Urothelium cell line (cell line): ENCODE results near the gene ZNF814.
A peak's percentile ranks its signal among the peaks of the same experiment; 100 is the strongest.
"Not testable (repeated sequence)": the region's sequence is repeated elsewhere in the genome, so short reads cannot be mapped to it uniquely, and the experiment has no call there.

Source experiments
- DNase-seq: peaks from one replicate; pipeline ENCODE4 v3.0.0; 2011; ENCODE audit warnings: low spot score, mixed read lengths
- FAIRE-seq: peaks from 2 replicates; lab custom pipeline; 2011; peaks lifted over from hg19 to GRCh38; lab: Jason Lieb, UNC

Gene ZNF814

DNA sequence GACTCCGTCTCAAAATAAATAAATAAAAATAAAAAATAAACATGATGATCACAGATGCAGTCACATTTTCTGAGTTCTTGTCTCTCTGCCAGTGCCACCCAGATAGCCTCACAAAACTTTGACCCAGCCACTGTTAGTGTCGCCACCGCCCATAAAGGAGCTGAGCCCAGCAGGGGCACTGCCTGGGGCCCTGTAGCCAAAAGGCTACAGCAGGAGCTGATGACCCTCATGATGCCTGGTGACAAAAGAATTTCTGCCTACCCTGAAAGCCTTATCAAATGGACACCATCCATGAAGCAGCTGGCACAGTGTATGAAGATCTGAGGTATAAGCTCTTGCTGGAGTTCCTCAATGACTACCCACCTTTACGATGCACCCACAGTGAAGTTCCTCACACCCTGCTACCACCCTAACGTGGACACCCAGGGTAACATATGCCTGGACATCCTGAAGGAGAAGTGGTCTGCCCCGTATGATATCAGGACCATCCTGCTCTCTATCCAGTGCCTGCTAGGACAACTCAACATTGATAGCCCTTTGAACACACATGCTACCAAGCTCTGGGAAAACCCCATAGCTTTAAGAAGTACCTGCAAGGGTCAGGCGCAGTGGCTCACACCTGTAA lies 20.9 kb downstream of the ZNF814 start:
- DNase-seq (no peak), FAIRE-seq (no peak)

DNA sequence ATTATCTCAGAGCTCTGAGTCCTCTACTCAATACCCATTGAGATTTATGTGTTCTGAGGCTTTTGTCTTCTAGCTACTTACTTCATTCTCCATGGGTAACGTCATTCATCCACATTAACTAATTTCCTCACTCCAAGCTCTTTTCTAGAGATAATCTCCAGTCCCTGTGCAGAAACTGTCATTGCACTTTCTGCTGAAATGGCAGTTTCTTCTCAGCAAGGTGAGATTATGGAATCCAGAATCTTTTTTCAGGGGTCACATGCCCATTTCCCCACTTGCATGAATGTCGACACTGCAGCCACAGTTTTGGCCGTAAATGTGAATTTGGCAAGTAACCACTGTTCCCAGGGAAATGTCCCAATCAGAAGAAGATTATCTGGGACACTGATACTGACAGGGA lies 26.5 kb downstream of the ZNF814 start:
- not testable (repeated sequence) for DNase-seq, FAIRE-seq

DNA sequence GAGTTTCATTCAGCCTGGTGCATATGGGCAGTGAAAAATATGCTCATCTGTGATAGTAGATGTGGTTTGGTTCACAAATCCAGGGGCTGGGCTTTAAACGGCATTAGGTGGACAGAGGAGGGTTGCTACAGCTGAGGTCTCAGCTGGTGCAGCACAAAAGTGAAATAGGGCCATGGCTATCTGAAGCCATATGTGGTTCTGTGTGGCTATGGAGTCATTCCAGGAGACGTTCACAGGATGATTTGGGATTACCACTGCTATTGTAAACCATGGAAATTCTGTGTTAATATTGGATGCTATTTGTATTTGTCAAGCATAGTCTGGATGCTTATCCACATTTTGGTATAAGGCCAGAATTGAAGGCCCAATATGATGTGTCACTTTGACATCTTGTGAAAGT lies 34.7 kb downstream of the ZNF814 start:
- FAIRE-seq, DNase-seq: not testable (repeated sequence)

DNA sequence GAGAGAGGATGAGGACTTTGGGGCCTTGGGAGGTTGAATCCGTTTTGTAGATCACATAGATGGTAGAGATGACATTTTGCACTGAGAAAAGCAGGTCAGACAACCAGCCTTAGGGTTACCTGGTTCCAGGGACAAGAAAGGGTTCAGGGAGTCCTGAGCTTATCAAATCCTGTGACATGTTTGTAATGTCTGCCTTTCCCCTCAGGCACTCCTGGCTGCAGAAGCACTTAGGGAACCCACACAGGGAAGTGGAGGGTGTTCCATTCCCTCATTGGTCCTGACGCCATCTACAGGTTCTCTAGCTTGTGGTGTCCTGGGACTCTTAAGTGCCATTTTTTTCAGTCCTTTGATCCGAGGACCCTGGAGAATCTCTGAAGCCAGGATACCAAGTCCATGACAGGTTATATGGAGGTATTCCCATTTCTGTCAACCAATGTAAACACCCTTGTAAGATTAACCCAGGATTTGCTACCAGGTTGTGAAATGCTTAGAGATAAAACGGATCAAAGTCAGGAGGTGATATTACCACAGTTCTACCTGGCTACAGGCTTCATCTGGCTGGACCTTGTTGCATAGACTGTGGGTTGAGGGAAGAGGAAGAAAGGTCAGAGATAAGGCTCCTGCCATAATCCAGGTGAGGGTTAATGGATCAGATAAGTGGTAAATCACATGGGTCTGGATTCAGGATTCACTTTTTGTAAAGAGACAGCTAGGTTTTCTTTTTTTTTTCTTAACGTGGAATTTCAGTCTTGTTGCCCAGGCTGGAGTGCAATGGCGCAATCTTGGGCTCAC lies 36.8 kb downstream of the ZNF814 start:
- not testable (repeated sequence) for FAIRE-seq, DNase-seq

DNA sequence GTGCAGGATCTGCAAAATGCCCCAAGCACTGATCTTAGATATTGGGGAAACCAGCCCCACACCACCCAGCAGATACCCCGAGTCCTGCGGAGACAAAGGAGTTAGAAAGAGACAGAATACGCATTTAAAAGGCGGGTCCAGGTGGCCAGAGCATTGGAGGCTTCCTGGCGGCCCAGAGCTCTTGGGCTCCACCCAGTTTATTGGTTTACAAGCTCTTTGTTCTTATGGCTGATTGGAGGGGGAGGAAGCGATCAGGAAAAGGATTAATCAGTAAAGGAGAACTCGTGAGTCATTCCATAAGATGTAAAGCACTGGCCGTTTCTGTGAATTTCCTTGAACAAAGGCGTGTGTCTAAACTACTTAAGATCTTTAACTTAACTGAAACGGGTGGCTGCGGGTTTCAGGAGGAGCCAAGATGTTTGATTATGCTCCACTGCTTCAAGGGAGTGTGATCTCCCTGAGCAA lies 38.3 kb downstream of the ZNF814 start:
- FAIRE-seq (no peak), DNase-seq (peak; percentile 24)

DNA sequence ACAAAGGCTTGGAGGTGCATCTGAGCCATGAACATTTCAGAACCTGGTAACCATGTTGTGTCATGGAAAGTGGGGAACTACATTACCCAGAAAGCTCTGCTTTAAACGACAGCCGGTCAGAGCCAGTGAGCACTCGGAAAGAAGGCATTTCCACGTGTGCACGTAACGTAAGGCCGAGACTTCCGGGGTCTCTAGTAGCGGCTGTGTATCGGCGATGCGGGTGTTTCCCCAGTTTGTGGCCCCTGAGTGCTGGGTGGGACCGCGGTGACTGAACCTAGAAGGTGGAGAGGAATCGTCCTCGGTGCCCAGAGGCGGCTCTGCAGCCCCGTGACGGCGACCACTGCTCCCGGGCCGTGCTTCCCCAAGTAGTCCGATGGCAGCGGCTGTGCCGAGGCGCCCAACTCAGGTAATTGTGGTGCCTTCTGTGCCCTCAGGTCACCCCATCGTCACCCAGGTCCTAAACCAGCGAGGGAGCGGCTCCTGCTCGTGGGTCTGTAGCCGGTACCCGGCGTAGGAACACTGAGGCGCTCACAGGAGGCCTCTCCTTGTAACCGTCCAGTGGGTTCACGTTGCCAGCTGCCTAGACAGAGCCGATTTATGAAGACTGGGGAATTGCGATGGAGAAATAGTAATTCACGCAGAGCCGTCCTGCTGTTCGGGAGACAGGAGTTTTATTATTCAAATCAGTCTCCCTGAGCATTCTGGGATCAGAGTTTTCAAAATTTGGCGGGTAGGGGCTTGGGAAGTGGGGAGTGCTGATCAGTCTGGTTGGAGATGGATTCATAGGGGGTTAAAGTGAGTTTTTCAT lies 39.0 kb downstream of the ZNF814 start, which contains the start of gene ZNF587:
TSS of gene ZNF587 (plus strand) at position 194 of the 808 bp plus-strand sequence. CDS start at position 374, 180 bp downstream.
- not testable (repeated sequence) for FAIRE-seq

DNA sequence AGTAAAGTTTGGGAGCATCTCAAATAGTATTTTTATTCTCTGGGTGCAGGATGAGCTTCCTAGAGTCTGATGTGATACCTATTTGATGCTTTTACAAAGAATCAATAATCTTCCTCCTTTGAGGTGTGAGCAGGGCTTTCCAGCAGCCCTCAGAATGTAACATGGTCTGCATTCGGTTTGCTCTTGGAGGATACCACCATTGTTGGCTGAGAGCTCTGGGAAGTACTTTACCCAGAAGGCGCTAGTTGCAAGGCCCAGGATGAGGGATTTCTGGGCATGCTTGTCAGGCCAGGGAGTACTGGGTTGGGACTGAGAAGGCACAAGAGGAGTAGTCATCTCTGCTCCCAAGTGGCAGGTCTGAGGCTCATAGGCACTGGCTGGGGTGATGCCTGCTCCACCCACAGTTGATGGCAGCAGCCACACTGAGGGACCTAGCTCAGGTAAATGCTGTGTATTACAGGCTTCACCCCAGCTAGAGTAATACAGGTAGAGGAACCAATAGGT lies 39.6 kb downstream of the ZNF814 start:
- DNase-seq = not testable (repeated sequence)
- peak; percentile 9 for FAIRE-seq

More for the DNA sequence above, 39.0 kb downstream of the ZNF814 start, which contains the start of gene ZNF587:
- DNase-seq = peak; percentile 79

DNA sequence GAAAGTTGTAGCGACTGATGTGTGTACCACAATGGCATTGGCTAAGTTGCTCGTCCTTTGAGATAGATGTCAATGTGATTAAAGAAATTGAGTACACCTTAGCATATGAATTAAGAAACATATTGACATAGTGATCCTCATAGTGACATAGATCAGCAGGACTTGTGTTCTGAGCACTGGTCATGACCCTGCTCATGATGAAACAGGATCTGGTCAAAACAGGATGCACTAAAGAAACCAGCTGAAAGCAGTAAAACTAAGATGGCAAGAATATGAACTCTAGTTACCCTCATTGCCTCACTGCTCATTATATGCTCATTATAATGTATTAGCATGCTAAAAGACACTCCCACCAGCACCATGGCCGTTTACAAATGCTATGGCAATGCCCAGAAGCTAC lies 41.7 kb downstream of the ZNF814 start:
- not testable (repeated sequence) for DNase-seq, FAIRE-seq

DNA sequence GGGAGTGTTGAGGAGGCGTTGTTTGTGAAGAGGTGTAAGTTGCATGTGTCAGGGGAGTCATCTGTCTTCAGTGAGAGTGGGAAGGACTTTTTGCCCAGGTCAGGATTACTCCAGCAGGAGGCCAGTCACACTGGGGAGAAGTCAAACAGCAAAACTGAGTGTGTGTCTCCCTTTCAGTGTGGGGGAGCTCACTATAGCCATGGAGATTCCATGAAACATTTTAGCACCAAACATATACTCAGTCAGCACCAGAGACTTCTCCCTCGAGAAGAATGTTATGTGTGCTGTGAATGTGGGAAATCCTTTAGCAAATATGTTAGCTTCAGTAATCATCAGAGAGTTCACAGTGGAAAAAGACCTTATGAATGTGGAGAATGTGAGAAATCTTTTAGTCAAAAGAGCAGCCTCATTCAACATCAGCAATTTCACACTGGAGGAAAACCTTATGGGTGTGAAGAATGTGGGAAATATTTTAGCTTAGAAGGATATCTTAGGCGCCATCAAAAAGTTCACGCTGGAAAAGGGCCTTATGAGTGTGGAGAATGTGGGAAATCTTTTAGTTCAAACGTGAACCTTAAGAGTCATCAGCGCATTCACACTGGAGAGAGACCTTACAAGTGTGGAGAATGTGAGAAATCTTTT lies 47.6 kb downstream of the ZNF814 start:
- DNase-seq (no peak), FAIRE-seq (no peak)

DNA sequence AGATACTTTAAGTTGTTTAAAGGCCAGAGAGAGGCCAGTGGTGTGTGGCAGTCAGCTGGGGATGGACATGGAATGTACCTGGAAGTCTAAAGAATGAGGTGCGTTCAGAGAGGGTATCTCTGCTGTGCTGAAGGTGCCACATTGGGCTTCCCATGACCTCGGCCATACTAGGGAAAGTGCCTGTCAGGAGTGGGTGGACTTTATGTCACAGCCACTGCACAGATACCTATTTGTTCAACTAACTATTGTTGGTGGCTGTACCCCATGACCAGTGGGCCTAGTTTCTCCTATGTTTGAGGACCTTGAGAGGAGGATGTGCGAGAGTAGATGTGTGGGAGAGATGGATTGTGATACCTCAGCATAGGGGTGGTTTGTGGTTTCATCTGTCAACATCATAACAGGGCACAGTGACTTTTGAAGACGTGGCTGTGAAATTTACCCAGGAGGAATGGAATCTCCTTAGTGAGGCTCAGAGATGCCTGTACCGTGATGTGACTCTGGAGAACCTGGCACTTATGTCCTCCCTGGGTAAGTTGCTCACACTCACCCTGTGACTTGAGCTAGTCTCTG lies 50.1 kb downstream of the ZNF814 start:
- not testable (repeated sequence) for FAIRE-seq, DNase-seq

DNA sequence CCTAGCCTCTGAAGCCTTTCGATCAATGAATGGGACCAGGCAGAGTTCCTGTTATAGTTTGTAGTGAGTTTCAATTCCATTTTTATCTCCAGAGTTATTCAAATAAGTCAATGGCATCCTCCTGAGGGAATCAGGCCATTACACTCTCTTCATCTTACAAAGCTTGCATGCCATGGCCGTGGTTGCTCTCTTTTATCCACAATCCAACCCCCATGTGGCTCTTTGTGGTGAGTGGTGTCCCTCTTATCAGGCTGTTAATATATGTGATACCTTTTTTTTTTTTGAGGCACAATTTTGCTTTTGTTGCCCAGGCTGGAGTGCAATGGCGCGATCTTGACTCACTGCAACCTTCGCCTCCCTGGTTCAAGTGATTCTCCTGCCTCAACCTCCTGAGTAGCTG lies 51.8 kb downstream of the ZNF814 start:
- not testable (repeated sequence) for DNase-seq, FAIRE-seq

DNA sequence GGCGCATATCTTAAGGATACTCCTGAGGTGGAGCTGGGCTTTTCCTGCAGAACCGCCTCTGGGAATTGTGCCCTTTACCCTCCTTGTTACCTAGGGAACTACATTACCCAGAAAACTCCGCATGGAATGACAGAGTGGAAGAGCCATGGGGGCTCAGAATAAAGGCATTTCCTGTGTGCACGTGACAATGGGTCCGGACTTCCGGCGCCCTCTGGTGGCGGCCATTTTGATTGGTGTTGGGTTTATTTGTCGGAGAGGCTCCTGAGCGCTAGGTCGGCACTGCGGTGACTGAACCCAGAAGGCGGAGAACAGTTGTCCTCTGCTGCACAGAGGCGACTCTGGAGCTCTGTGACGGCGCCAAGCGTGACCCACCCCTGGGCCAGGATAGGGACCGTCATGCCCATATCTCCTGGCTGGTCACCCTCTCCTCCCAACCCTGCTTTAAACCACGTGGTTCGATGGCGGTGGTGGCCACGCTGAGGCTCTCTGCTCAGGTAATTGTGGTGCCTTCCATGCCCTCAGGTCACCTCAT lies 58.7 kb downstream of the ZNF814 start, which contains the start of gene ZNF587B:
TSS of gene ZNF587B (plus strand) at position 229 of the 532 bp plus-strand sequence. CDS start at position 459, 230 bp downstream.
- FAIRE-seq (no peak), DNase-seq (no peak)

DNA sequence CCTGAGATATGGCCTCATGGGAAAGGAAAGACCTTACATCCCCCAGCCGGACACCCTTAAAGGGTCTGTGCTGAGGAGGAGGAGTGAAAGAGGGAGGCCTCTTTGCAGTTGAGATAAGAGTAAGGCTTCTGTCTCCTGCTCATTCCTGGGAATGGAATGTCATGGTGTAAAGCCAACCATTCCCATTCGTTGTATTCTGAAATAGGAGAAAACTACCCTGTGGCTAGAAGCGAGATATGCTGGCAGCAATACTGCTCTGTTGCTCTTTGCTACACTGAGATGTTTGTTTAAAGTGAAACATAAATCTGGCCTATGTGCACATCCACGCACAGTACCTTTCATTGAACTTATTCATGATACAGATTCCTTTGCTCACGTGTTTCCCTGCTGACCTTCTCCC lies 59.5 kb downstream of the ZNF814 start:
- no peak for FAIRE-seq
- DNase-seq = no peak

DNA sequence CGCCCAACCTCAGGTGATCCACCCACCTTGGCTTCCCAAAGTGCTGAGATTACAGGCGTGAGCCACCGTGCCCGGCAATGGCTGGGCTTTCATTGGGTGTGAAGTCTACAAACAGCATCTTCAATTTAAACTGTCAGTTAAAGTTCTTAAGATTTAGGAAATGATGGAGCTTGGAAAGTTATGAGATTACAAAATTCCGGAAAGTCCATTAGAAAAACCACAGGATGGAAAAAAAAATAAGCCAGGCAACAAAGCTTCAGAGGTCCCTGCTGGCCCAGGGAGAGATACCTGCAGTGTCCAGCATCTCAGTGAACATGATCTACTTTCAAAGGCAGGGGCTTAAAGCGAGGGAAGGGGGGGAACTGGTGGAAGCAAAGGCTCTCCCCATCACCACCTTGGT lies 63.3 kb downstream of the ZNF814 start:
- no peak for DNase-seq
- no peak for FAIRE-seq

DNA sequence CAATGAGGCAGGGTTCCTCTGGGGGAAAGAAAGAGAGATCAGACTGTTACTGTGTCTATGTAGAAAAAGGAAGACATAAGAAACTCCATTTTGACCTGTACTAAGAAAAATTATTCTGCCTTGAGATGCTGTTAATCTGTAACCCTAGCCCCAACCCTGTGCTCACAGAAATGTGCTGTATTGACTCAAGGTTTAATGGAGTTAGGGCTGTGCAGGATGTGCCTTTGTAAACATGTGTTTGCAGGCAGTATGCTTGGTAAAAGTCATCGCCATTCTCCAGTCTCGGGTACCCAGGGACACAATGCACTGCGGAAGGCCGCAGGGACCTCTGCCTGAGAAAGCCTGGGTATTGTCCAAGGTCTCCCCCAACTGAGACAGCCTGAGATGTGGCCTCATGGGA lies 65.2 kb downstream of the ZNF814 start:
- not testable (repeated sequence) for DNase-seq, FAIRE-seq

DNA sequence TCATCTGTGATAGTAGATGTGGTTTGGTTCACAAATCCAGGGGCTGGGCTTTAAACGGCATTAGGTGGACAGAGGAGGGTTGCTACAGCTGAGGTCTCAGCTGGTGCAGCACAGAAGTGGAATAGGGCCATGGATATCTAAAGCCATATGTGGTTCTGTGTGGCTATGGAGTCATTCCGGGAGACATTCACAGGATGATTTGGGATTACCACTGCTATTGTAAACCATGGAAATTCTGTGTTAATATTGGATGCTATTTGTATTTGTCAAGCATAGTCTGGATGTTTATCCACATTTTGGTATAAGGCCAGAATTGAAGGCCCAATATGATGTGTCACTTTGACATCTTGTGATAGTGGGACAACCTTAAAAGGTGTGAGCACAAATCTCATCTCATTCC lies 65.7 kb downstream of the ZNF814 start:
- FAIRE-seq = not testable (repeated sequence)

DNA sequence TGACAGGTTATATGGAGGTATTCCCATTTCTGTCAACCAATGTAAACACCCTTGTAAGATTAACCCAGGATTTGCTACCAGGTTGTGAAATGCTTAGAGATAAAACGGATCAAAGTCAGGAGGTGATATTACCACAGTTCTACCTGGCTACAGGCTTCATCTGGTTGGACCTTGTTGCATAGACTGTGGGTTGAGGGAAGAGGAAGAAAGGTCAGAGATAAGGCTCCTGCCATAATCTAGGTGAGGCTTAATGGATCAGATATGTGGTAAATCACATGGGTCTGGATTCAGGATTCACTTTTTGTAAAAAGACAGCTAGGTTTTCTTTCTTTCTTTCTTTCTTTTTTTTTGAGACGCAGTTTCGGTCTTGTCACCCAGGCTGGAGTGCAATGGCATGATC lies 67.3 kb downstream of the ZNF814 start:
- DNase-seq, FAIRE-seq: not testable (repeated sequence)

More for the DNA sequence above, 65.7 kb downstream of the ZNF814 start:
- not testable (repeated sequence) for DNase-seq

DNA sequence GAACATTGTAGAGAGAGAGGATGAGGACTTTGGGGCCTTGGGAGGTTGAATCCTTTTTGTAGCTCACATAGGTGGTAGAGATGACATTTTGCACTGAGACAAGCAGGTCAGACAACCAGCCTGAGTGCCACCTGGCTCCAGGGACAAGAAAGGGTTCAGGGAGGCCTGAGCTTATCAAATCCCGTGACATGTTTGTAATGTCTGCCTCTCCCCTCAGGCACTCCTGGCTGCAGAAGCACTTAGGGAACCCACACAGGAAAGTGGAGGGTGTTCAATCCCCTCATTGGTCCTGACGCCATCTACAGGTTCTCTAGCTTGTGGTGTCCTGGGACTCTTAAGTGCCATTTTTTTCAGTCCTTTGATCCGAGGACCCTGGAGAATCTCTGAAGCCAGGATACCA lies 67.7 kb downstream of the ZNF814 start:
- not testable (repeated sequence) for DNase-seq, FAIRE-seq

DNA sequence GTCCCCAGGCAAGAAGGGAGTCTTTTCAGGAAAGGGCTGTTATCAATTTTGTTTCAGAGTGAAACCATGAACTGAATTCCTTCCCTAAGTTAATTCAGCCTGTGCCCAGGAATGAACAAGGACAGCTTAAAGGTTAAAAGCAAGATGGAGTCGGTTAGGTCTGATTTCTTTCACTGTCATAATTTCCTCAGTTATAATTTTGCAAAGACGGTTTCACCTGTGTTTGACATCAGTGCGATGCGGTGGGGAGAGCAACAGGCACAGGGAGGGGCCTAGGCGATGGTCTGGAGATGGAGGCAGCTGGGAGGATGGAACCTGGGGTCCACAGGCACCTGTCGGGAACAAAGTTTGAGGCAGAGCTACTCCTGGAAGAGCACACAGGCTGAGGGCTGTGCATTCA lies 68.2 kb downstream of the ZNF814 start:
- FAIRE-seq (no peak), DNase-seq (no peak)
